ENCODE results near the gene TBX18.
A peak's percentile ranks its signal among the peaks of the same experiment; 100 is the strongest.

TBX18 gene

GRCh38 chr6:84691978-84692623 is 72.3 kb downstream of the TBX18 start:
- no peak for DNase-seq (ENCODE audit: low read depth)
- no peak for TF ChIP-seq CTCF (IDR thresholded peaks at IDR 0.05; ENCODE audit: low read depth, low read length)
- H3K4me3 ChIP-seq (ENCODE audit: low read depth, low read length) = no peak overlapping the region

- no peak for DNase-seq (ENCODE audit: low read depth)
- no peak for TF ChIP-seq MAX (IDR thresholded peaks at IDR 0.05; ENCODE audit: low read depth, low read length)
- no peak for TF ChIP-seq CTCF (IDR thresholded peaks at IDR 0.05; ENCODE audit: low read depth, low read length)
- no peak for TF ChIP-seq POLR2A (IDR thresholded peaks at IDR 0.05; ENCODE audit: extremely low read depth, insufficient read length)
- TF ChIP-seq MYC (IDR thresholded peaks at IDR 0.05; ENCODE audit: low read depth, low read length) = no peak
- H3K4me3 ChIP-seq (ENCODE audit: low read depth, low read length) = no peak overlapping the region
These were observed 76.1 kb downstream of the TBX18 start for GRCh38 chr6:84688141-84688873.

GRCh38 chr6:84687431-84687830 is 77.0 kb downstream of the TBX18 start:
- H3K4me3 ChIP-seq (ENCODE audit: low read depth, low read length) = no peak overlapping the region
- TF ChIP-seq POLR2A (IDR thresholded peaks at IDR 0.05; ENCODE audit: extremely low read depth, insufficient read length) = no peak
- DNase-seq (ENCODE audit: low read depth) = no peak

- DNase-seq (ENCODE audit: low read depth) = peak; percentile 54
- no peak overlapping the region for H3K4me3 ChIP-seq (ENCODE audit: low read depth, low read length)
- TF ChIP-seq CTCF (IDR thresholded peaks at IDR 0.05; ENCODE audit: low read depth, low read length) (peak; percentile 72), MAX (IDR thresholded peaks at IDR 0.05; ENCODE audit: low read depth, low read length) (no peak), POLR2A (IDR thresholded peaks at IDR 0.05; ENCODE audit: extremely low read depth, insufficient read length) (no peak)
These were observed 78.3 kb downstream of the TBX18 start for GRCh38 chr6:84685983-84686584.

GRCh38 chr6:84681693-84682326 is 82.6 kb downstream of the TBX18 start:
- no peak for DNase-seq (ENCODE audit: low read depth)
- no peak for TF ChIP-seq MAX (IDR thresholded peaks at IDR 0.05; ENCODE audit: low read depth, low read length)
- TF ChIP-seq MYC (IDR thresholded peaks at IDR 0.05; ENCODE audit: low read depth, low read length) = no peak
- TF ChIP-seq POLR2A (IDR thresholded peaks at IDR 0.05; ENCODE audit: extremely low read depth, insufficient read length) = no peak
- no peak for TF ChIP-seq CTCF (IDR thresholded peaks at IDR 0.05; ENCODE audit: low read depth, low read length)
- H3K4me3 ChIP-seq (ENCODE audit: low read depth, low read length) = no peak overlapping the region

GRCh38 chr6:84675651-84676050 is 88.7 kb downstream of the TBX18 start:
- no peak for DNase-seq (ENCODE audit: low read depth)
- H3K4me3 ChIP-seq (ENCODE audit: low read depth, low read length) = no peak overlapping the region
- TF ChIP-seq CTCF (IDR thresholded peaks at IDR 0.05; ENCODE audit: low read depth, low read length) = no peak
- TF ChIP-seq POLR2A (IDR thresholded peaks at IDR 0.05; ENCODE audit: extremely low read depth, insufficient read length) = no peak
- TF ChIP-seq MAX (IDR thresholded peaks at IDR 0.05; ENCODE audit: low read depth, low read length) = no peak
- TF ChIP-seq MYC (IDR thresholded peaks at IDR 0.05; ENCODE audit: low read depth, low read length) = no peak

Measured in NB4 (cell line).